ENCODE results near the gene PAX5. TPM values are rescaled to one million over a fixed set of nuclear protein-coding genes. Genes with fewer than 3 reads are reported as not detected.

The PAX5 gene
- total RNA-seq, 1 experiment from 2014 or later, result 0.39 TPM

- H2BK20ac ChIP-seq (ENCODE audit: low read depth, low read length, poor library complexity, severe bottlenecking), result no peak overlapping the region
- no peak overlapping the region for H4K5ac ChIP-seq (ENCODE audit: insufficient read length, low read depth, low read length)
- no peak overlapping the region for H4K8ac ChIP-seq (replicated peaks; ENCODE audit: insufficient read length, low read depth, low read length)
- H3K27me3 ChIP-seq (ENCODE audit: insufficient read depth, low read length), result no peaks in the 10 kb centered on the region
- peaks cover 15 to 19% of the 10 kb centered on the region in 2 experiments for H3K4me1 Mint-ChIP-seq
- no peak for DNase-seq
- H3K27ac Mint-ChIP-seq, result no peak overlapping the region
- H3K79me1 ChIP-seq (ENCODE audit: insufficient read depth, low read depth, low read length, poor library complexity, severe bottlenecking), result no peaks in the 10 kb centered on the region
- no peak overlapping the region for H3T11ph ChIP-seq (ENCODE audit: low read length)
- H4K20me1 ChIP-seq (ENCODE audit: control insufficient read depth, insufficient read depth, insufficient read length), result no peaks in the 10 kb centered on the region
- H3K9me3 Mint-ChIP-seq, result no peaks in the 10 kb centered on the region
- H3K27ac ChIP-seq (ENCODE audit: insufficient read length, low read depth, low read length), result no peak overlapping the region
- no peak overlapping the region for H2BK120ac ChIP-seq (ENCODE audit: low read depth, low read length, poor library complexity, severe bottlenecking)
- TF ChIP-seq, protein P1, sequence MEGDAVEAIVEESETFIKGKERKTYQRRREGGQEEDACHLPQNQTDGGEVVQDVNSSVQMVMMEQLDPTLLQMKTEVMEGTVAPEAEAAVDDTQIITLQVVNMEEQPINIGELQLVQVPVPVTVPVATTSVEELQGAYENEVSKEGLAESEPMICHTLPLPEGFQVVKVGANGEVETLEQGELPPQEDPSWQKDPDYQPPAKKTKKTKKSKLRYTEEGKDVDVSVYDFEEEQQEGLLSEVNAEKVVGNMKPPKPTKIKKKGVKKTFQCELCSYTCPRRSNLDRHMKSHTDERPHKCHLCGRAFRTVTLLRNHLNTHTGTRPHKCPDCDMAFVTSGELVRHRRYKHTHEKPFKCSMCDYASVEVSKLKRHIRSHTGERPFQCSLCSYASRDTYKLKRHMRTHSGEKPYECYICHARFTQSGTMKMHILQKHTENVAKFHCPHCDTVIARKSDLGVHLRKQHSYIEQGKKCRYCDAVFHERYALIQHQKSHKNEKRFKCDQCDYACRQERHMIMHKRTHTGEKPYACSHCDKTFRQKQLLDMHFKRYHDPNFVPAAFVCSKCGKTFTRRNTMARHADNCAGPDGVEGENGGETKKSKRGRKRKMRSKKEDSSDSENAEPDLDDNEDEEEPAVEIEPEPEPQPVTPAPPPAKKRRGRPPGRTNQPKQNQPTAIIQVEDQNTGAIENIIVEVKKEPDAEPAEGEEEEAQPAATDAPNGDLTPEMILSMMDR (conservative IDR thresholded peaks at IDR 0.05), result no peak
- H2BK5ac ChIP-seq (ENCODE audit: insufficient read length, low read length), result no peak overlapping the region
- no peak overlapping the region for H3K4me3 Mint-ChIP-seq
- peaks cover 9% of the 10 kb centered on the region for H3K27me3 Mint-ChIP-seq (ENCODE audit: low read depth)
- no peak overlapping the region for H3K4me2 ChIP-seq (ENCODE audit: insufficient read depth, insufficient read length, low read length)
- H3K9ac ChIP-seq (ENCODE audit: extremely low read depth, insufficient read length, low read length), result no peak overlapping the region
- no peaks in the 10 kb centered on the region for H3K9me3 ChIP-seq (ENCODE audit: control insufficient read depth, low read depth, low read length)
- no peak overlapping the region for H3K56ac ChIP-seq (ENCODE audit: insufficient read length, low read depth, low read length)
- no peak overlapping the region for H3K23ac ChIP-seq (ENCODE audit: insufficient read length, low read depth, low read length)
- H2AK5ac ChIP-seq (ENCODE audit: insufficient read length, low read length), result no peak overlapping the region
- H2BK12ac ChIP-seq (ENCODE audit: insufficient read length, low read depth, low read length), result no peak overlapping the region
- no peak overlapping the region for H3K4ac ChIP-seq (ENCODE audit: low read depth, low read length)
- H4K91ac ChIP-seq (ENCODE audit: insufficient read length, low read depth, low read length), result no peak overlapping the region
- H3K4me1 ChIP-seq (ENCODE audit: insufficient read depth, low read length), result no peaks in the 10 kb centered on the region; the same call in 1 of the 2 replicates
- H2AFZ ChIP-seq (ENCODE audit: low read length), result no peak overlapping the region
- no peaks in the 10 kb centered on the region for H3K23me2 ChIP-seq (ENCODE audit: insufficient read length, low read depth, low read length, poor library complexity, severe bottlenecking)
- no peaks in the 10 kb centered on the region for H3K36me3 Mint-ChIP-seq (ENCODE audit: insufficient read depth in 1 of 3, low read depth in 3 of 3)
- no peak overlapping the region for H2BK15ac ChIP-seq (ENCODE audit: low read depth, low read length)
- no peaks in the 10 kb centered on the region for H3K79me2 ChIP-seq (ENCODE audit: insufficient read depth, low read length)
- WGBS (ENCODE audit: extremely low coverage, insufficient read length, low lambda C conversion rate), result no CpG with 5 or more reads among the region's 4 CpGs
- no peak overlapping the region for H3K18ac ChIP-seq (ENCODE audit: insufficient read length, low read depth, low read length)
- H3K14ac ChIP-seq (ENCODE audit: insufficient read depth, low read length), result no peak overlapping the region; the same call in 1 of the 2 replicates
Observed at GRCh38 chr9:36826581-36826980, 207.5 kb downstream of the PAX5 start.
